Activated T-cell treated with anti-CD3 and anti-CD28 coated beads, Interleukin-2, amount 50 U/mL, for 1 hour (primary cell): ENCODE data around the gene FSTL3.
"Not testable (repeated sequence)": the region's sequence is repeated elsewhere in the genome, so short reads cannot be mapped to it uniquely, and the experiment has no call there.

Source experiments
- DNase-seq: peaks from one replicate; pipeline ENCODE4 v3.0.0-alpha.2; 2020

The FSTL3 gene

DNA sequence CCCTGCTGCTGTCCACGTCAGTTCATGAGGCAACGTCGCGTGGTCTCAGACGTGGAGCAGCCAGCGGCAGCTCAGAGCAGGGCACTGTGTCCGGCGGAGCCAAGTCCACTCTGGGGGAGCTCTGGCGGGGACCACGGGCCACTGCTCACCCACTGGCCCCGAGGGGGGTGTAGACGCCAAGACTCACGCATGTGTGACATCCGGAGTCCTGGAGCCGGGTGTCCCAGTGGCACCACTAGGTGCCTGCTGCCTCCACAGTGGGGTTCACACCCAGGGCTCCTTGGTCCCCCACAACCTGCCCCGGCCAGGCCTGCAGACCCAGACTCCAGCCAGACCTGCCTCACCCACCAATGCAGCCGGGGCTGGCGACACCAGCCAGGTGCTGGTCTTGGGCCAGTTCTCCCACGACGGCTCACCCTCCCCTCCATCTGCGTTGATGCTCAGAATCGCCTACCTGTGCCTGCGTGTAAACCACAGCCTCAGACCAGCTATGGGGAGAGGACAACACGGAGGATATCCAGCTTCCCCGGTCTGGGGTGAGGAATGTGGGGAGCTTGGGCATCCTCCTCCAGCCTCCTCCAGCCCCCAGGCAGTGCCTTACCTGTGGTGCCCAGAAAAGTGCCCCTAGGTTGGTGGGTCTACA, 6.6 kb downstream of the FSTL3 start:
- DNase-seq: no peak

DNA sequence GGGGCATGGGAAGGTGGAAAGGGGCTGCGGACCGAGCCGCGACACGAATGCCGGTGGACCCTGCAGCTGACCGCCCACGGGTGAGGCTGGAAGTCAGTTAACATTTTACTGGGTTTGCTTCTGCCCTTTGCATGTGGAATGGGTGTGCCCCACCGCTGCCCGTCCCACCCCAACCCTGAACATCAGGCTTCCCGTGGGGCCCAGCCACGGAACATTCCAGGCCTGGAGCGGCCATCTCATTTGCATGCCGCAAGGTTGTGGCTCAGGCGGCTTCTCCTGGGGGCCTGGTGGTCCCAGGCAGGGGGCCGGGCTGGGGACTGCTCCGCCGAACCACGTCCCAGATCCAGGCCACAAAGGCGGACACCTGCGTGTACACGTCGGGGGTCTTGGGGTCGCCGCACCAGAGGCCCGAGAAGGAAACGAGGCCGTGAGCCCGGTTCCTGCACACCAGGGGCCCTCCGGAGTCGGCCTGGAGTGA, 9.3 kb downstream of the FSTL3 start:
- DNase-seq: no peak

DNA sequence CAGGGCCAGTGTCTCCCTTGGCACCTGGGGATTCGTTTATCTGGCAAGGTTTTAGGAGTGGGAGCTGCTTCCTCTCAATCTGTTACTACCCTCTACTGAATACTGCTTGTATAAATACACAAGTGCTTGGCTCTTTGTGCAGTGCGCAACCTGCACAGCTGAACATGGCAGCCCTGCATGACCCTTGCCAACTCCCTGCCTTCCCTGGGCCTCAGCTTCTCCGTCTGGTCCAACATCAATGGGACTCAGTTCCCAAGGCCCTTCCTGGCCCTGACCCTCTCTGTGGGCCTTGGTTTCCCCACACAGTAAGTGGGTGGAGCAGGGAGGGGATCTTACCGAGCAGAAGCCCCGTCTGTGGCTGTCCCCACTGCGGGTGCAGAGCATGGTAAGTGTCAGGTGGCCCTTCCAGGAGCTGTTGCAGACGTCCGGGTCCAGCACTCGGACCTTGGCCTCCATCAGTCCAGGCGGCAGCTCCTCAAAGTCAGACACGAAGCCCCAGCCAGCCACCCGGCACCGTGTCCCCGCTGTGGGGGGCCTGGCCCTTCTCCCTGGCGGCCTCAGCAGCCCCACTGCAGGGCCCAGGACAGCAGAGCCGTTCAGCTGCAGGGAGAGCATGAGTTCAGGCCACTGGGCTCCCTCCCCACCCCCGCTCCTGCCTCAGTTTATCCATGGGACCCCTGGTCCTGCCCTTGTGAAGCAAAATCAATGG, 10.6 kb downstream of the FSTL3 start:
- DNase-seq: no peak

DNA sequence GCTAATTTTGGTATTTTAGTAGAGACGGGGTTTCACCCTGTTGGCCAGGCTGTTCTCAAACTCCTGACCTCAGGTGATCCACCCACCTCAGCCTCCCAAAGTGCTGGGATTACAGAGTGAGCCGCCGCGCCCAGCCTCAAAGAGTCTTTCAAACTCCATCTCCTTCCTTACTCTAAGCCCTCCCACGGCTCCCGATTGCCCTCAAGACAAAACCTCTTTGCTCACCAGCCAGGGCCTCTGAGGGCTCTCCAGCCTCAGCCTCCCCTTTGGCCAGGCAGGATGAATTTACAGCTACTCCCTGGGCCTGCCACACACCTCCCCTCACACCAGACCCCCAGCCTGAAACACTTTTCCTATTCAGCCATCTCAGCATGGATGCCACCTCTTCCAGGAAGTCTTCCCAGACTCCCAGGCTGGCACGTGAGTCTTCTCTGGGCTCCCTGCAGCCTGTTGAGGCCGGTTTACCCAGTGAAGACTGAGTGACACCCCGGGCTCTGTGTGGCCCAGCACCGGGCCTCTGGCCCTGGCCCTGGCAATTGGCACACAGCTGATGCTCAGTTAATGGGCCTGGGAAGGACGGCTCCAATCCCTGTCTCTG, 11.5 kb downstream of the FSTL3 start:
- DNase-seq: no peak

DNA sequence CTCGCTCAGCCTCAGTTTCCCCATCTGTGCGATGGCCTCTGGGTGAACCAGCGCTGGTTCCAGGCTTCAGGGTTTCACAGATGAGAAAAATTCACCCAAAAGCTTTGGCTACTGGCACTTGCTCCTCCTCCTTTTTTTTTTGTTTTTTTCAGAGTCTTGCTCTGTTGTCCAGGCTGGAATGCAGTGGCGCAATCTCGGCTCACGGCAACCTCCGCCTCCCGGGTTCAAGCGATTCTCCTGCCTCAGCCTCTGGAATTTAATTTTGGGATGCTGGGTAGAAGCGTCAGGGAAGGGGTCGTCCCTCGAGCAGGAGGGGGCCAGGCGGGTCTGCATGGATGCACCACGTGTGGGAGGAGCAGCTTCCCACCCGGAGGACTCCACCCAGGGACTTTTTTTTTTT, 12.0 kb downstream of the FSTL3 start:
- DNase-seq: no peak

DNA sequence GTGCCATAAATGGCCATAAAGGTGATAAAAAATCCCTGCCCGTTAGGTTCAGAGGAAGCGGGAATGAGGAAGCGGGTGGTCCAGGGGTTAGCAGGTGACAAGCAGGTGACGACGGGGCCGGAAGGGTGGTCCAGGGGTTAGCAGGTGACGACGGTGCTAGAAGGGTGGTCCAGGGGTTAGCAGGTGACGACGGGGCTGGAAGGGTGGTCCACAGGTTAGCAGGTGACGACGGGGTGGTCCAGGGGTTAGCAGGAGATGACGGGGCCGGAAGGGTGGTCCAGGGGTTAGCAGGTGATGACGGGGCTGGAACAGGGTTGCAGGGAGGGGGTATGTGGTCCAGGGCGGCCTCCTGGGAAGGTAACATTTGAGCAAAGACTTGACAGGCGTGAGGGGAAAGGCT, 12.8 kb downstream of the FSTL3 start:
- DNase-seq: no peak

DNA sequence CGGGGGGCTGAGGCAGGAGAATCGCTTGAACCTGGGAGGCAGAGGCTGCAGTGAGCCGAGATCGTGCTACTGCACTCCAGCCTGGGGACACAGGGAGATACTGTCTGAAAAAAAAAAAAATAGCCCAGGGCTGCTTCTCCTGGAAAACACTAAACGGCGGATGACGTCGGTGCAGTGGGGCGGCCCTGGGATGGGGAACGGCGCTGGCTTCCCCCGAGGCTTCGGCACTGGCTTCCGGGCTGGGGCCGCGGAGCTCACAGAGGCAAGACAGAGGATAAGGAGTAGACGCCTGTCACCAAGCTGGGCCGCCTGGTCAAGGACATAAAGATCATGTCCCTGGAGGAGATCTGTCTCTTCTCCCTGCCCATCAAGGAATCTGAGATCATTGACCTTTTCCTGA, 14.0 kb downstream of the FSTL3 start:
- no peak for DNase-seq

DNA sequence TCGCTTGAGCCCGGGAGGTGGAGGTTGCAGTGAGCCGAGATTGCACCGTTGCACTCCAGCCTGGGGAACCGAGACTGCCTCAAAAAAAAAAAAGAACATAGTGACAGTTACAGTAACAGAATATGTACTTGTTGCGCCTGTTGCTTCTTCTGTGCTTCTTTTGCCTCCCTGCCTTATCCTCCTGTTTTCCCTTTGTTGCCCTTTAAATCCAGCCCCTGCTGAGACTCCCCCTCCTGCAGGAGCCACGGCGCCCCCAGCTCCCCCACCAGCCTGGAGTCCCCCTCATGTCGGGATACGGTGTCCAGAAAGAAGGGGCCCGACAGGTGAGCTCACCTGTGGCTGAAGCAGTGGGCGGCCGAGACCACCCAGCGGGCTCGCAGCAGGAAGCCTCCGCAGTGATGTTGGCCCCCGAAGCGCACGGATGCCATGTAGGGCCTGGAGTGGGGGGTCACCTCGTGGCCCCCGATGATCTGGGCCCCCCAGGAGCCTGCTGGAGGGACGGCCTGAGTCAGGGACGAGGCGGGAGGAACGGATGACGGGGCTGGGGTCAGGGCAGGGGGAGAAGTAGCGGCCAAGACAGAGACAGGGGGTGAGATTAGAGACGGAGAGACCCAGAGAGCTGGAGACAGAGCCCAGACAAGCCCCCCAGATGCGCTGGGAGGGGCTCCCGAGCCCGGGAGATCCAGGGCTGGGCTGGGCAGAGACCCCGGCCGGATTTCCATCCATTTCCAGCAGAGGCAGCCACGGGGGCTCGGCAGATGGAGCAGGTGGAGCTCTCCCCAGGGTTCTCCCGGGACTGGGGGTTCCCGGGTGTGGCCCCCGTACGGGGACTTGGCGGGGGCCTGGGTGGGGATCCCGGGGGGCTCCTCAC, 18.5 kb downstream of the FSTL3 start:
- no peak for DNase-seq

DNA sequence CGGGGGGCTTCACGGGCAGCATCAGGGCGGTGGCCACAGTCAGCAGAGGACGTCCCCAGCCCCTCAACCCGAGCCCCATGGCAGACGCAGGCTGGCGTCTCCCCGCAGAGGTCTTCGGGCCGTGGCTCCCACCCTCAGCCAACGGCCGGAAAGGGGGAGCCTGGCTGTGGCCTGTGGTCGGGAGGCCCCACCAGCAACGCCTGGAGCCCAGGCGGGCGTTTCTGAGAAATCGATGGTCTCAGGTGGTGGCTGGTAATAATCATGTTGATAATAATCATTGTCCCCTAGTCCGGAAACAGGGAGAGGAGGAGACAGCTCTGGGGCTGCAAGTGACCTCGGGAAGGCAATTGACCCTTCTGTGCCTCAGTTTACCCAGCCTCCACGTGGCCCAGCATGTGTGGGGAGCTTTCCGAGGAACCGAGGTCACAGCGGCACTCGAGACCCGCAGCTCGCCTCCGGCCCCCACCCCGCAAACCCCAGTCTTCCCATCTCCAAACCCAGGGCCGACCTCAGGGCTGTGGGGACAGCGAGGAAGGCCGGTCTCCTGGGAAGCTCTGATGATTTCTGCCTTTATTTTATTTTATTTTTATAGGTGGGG, 19.3 kb downstream of the FSTL3 start, which contains the start of gene PRSS57:
Gene PRSS57, minus strand, starts transcription at position 101 of the 598 bp plus-strand sequence. Its CDS starts 22 bp downstream, at position 79.
- DNase-seq: no peak

DNA sequence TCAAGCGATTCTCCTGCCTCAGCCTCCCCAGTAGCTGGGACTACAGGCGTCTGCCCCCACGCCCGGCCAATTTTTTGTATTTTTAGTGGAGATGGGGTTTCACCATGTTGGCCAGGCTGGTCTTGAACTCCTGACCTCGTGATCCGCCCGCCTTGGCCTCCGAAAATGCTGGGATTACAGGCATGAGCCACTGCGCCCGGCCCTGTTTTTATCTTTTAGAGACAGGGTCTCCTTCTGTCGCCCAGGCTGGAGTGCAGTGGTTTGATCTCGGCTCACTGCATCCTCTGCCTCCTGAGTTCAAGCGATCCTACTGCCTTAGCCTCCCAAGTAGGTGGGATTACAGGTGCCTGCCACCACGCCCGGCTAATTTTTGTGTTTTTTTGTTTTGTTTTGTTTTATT, 22.3 kb downstream of the FSTL3 start:
- not testable (repeated sequence) for DNase-seq

DNA sequence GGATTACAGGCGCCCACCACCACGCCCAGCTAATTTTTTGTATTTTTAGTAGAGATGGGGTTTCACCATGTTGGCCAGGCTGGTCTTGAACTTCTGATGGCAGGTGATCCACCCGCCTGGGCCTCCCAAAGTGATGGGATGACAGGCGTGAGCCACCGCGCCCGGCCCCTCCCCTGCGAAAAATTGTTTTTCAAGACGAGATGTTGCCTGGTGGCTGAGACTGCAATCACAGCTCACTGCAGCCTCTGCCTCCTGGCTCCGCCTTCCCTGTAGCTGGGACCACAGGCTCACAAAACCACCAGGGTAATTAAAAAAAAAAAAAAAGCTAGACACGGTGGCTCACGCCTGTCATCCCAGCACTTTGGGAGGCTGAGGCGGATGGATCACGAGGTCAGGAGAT, 23.7 kb downstream of the FSTL3 start:
- DNase-seq: not testable (repeated sequence)

DNA sequence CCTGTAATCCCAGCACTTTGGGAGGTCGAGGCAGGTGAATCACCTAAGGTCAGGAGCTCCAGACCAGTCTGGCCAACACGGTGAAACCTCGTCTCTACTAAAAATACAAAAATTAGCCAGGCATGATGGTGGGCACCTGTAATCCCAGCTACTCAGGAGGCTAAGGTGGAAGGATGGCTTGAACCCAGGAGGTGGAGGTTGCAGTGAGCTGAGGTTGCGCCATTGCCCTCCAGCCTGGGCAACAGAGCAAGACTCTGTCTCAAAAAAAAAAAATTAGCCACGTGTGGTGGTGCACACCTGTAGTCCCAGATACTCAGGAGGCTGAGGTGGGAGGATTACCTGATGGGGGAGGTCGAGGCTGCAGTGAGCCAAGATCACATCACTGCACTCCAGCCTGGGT, 26.7 kb downstream of the FSTL3 start:
- DNase-seq: not testable (repeated sequence)

DNA sequence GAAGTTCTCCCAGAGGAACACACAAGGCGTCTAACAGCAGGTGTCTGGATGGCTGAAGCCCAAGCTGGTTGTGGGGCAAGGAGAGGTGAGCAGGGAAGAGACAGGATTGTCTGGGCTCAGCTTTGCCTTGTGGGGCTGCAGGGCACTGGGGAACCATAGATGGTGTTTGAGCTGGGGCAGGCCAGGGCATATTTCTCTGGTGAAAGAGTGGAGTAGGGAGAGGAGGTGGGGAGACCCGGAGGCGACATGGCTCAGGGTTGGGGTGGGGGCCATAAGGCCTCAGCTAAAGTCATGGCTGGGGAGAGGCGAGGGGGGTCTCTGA, 27.1 kb downstream of the FSTL3 start:
- DNase-seq: no peak

DNA sequence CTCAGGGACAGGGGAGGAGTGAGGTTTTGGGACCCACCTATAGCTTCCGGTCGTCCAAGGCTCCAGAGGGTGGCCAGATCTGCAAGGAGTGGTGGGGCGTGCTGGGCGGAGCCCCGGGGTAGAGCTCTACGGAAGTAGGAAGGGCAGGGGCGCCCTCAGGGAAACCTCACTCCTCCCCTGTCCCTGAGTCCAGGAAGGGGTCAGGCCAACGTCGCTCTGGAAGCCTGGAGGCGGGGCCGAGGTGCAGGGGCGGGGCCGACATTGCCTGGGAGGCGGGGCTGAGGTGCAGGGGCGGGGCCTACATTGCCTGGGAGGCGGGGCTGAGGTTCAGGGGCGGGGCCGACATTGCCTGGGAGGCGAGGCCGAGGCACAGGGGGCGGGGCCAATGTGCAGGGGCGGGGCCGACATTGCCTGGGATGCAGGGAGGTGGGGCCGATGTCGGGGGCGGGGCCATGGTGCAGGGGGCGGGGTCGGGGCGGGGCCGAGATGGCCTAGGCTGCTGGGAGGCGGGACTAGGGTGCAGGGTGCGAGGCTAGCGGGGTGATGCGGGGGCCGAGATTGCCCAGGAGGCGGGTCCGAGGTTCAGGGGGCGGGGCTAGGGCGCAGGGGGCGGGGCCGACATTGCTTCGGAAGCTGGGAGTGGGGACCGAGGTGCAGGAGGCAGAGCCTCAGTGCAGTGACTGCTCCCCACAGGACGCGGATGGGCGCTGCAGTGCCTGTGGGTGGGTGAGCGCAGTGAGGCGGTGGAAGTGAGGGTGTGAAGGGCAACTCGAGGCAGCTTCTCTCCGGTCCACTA, 27.7 kb downstream of the FSTL3 start:
- DNase-seq: peak; percentile 70

DNA sequence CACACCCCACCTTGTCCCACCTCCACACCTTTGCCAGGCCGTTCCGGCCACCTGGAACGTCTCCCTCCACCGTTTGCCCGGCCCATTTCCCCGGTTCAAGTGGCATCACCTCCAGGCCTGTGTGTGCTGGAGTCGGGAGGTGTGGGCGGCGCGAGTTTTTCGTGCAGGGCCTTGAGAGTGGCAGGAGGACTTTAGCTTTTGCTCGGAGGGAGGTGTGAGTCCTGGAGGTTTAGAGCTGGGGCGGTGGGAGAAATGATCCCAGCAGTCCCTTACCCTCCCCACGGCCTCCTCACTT, 28.2 kb downstream of the FSTL3 start:
- DNase-seq: no peak

DNA sequence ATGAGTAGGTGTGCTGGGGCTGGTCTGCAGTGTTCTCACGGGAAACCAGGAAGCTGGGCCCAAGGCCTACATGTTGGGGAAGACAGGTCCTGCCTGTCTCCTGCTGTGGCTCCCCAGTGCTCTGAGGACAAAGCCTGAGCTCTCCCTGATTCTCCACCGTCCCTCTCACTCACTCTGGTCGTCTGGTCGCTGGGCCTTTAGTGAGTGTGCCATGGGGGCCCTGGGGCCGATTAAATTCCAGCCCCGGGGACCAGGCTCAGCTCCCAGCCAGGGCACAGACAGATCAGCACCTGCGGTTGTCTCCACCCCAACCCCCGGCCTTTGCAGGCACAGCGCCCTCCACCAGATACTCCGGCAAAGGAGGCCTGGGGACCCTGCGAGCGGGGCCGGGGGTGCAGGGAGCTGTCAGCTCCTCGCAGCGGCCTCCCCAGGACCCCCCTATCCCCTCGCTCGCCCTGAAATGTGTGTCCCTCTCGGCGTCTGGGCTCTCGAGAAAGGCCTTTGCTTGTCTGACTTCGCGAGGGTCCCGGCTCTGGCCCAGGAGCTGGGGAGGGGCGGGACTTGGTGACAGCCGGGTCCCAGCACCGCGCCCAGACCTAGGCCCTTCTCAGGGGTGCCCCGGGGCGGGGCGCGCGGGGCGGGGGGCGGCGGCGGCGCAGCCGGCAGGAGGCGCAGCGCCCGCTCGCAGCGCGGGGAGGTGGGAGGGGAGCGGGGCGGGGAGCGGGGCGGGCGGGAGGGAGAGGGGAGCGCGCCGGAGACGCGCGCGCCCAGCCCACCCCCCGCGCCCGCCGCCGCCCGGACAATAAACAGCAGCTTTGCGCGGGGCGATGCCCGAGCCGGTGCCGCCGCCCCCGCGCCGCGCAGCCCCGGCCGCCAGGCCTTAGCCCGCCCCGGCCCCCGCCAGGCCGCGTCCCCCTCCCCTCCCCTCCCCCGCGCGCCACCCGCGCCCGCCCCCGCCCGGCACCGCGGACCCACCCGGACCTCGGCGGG, 32.3 kb downstream of the FSTL3 start, which contains the start of gene PALM:
Gene PALM, plus strand, starts transcription at position 782 of the 990 bp plus-strand sequence. CDS start 212 bp downstream, outside the sequence.
- DNase-seq: no peak

DNA sequence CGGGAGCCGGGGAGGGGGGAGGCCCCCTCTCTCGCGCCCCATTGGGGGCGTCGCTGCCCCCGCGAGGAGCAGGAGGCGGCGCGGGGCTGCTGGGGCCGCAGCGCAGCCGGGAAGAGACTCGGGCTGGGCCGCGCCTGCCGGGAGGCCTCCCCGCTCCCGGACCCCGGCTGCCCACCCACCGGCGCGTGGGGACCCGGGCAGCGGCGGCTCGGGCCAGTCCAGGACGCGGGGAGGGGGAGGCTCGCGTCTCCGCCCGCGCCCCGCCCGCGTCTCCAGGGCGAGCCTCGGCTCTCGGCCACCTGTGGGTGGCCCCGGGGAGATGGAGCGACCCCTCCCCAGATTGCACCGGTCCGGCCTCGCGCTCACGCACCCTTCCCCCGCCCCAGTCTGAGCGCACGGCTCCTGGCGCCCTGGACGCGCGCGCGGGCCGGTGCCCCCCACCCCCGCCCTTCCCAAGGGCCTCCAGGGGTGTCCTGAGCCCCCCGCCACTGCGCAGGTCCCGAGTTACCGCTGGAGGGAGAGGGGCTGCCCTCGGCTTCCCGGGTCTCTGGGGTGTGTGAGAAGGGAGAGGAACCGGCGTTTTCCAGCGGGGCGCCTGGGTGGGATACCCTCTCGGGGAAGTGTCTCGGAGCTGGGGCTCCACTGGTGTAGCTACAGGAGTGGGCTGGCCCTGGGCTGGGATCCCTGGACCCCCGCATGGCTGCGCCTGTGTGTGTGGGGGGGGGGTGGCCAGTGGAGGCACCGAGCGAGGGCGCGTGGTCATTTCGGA, 33.2 kb downstream of the FSTL3 start:
- DNase-seq: no peak

DNA sequence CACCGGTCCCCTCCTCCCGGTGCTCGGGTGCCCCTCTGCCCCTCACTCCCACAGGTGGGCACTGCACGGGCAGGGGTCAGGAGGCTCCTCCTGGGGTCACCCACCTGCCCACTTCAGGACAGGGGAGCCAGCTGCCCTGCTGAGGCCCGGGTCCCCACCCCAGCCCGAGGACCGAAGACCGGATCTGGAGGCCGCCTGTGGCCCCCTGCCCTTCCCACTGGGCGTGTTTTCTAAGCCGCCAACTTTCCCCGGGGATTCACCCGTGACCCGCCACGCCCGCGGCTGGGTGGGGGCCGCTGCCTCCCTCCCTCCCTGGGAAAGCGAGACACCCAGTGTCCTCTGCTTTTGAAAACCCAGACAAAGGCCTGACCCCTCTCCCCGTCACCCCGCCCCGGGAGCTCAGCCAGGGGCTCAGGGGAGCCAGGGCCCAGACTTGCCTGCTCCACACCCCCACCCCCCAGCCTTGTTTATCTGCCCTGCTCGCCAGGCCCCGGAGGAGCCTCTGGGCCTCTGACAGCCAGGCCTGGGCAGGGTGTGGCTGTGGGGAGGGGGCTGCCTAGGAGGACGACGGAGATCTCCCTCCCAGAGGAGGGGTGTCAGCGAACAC, 33.9 kb downstream of the FSTL3 start:
- DNase-seq: no peak

DNA sequence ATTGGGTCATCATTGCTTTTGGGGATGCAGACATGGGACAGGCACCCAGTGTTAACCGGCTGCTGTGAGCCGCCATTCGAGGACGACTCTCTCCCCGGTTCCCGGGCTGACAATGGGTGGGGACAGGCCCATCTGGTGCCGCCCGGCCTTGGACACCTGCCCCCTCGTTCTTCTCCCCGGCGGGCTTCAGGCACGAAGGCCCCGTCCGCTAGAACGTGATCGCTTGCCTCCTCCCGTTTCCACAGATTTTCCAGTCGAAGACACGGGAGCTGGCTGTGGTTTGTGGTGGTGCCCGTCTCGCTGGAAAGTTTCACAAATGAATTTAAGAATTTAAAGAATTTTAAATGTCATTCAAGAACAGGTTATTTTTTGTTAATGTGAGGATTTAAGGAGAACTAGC, 34.6 kb downstream of the FSTL3 start:
- DNase-seq: no peak

DNA sequence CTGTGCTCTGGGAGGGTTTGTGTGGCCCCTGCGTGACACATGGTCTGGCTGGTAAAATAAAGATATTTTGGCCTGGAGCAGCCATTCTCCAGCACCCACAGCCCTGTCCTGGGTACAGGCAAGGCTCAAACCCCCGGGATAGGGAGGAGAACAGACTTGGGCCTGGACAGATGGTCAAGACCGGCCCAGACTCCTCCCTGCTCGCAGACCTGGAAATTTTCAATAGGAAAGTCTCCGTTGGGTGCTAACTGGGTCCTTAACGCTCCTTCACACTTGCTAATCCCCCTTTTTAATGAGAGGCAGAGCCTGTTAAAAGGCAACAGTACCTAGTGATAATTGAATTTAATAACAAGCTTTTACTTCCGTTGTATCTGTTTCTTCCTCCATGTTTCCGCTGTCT, 35.1 kb downstream of the FSTL3 start:
- DNase-seq: no peak
